ENCODE measurements around the gene LONP2. TPM values are rescaled to one million over a fixed set of nuclear protein-coding genes. Genes with fewer than 3 reads are reported as not detected.

The LONP2 gene
- total and polyA plus RNA-seq, 9 of the 15 experiments (the other 6 are each of a cell fraction or from before 2014, with no cell fraction given): 8.1 to 41.2 (median 25.6) TPM

- TF ChIP-seq NR1H2 (CRISPR knock-in tag; IDR thresholded peaks at IDR 0.05): no peak
- TF ChIP-seq MIER1 (IDR thresholded peaks at IDR 0.05; ENCODE audit: low read depth): no peak
- no peak for TF ChIP-seq ZNF12 (CRISPR knock-in tag; IDR thresholded peaks at IDR 0.05)
- peak; percentile 97 for TF ChIP-seq ATF7 (IDR thresholded peaks at IDR 0.05)
- no peak for TF ChIP-seq ZNF133 (CRISPR knock-in tag; IDR thresholded peaks at IDR 0.05)
- no peak for TF ChIP-seq ZNF318 (IDR thresholded peaks at IDR 0.05; ENCODE audit: borderline replicate concordance in 1 of 2, low read depth in 1 of 2)
- no peak for TF ChIP-seq BCOR (IDR thresholded peaks at IDR 0.05)
- TF ChIP-seq ZSCAN29 (IDR thresholded peaks at IDR 0.05): no peak
- TF ChIP-seq HSF4 (CRISPR knock-in tag; IDR thresholded peaks at IDR 0.05; ENCODE audit: borderline replicate concordance): no peak
- TF ChIP-seq THAP7 (CRISPR knock-in tag; IDR thresholded peaks at IDR 0.05): no peak
- no peak for TF ChIP-seq GABPA (tag; conservative IDR thresholded peaks at IDR 0.05; ENCODE audit: low read depth)
- no peak for TF ChIP-seq ELK1 (CRISPR knock-in tag; IDR thresholded peaks at IDR 0.05)
- TF ChIP-seq MITF (IDR thresholded peaks at IDR 0.05): no peak
- TF ChIP-seq CBX3 (IDR thresholded peaks at IDR 0.05; ENCODE audit: borderline replicate concordance in 1 of 2, low read length in 2 of 2): no peak
- TF ChIP-seq MTA2 (IDR thresholded peaks at IDR 0.05; ENCODE audit: low read depth): no peak
- TF ChIP-seq FOXP4 (CRISPR knock-in tag; IDR thresholded peaks at IDR 0.05; ENCODE audit: borderline replicate concordance): no peak
- TF ChIP-seq ZNF282 (CRISPR knock-in tag; IDR thresholded peaks at IDR 0.05): no peak
Observed at GRCh38 chr16:48394355-48394703, 150.2 kb downstream of the LONP2 start (continued).
